IMR-90 (cell line): ENCODE results near the gene YAF2. TPM values are rescaled to one million over a fixed set of nuclear protein-coding genes. Genes with fewer than 3 reads are reported as not detected.

ENCODE experiments used
- ATAC-seq: fragments of 200-7000 bp; cut with Tn5 transposase; 2 replicates; pipeline ENCODE4 v1.9.1; 2020; ENCODE audit warnings: low read depth, mild to moderate bottlenecking, moderate library complexity
- BruUV-seq: library from RNA; stranded (reverse); fragments of 400-500 nt; replicated peaks from 2 replicates; lab custom pipeline; 2021; lab: Mats Ljungman, UMichigan
- CTCF ChIA-PET: fragments of 300-600 bp; formaldehyde crosslinking; extraction: SDS; loops from one replicate; lab custom pipeline; 2021; ENCODE audit warnings: antibody characterized with exemption; lab: Yijun Ruan, JAX
- POLR2A ChIA-PET: fragments of 300-600 bp; sonication (Branson Sonifier 250); formaldehyde crosslinking; loops from one replicate; lab custom pipeline; 2022; ENCODE audit warnings: antibody characterized with exemption; ENCODE audit not compliant: unreplicated experiment; lab: Charles Lee
- DNase-seq: peaks from one replicate; pipeline ENCODE4 v3.0.0; 2013
- H2AFZ ChIP-seq: replicated peaks from 2 replicates; pipeline ENCODE3; 2013; ENCODE audit warnings: low read length, mild to moderate bottlenecking; ENCODE audit not compliant: poor library complexity
- H2AK5ac ChIP-seq: 2 replicates; pipeline ENCODE4 v1.6.1; 2013; ENCODE audit warnings: low read depth, low read length, inconsistent platforms
- H2AK9ac ChIP-seq: replicated peaks from 2 replicates; pipeline ENCODE3; 2013; ENCODE audit warnings: mild to moderate bottlenecking, low read depth, low read length, moderate library complexity; ENCODE audit not compliant: poor library complexity
- H2BK120ac ChIP-seq: 2 replicates; pipeline ENCODE4 v1.6.1; 2013; ENCODE audit warnings: low read depth, low read length, inconsistent platforms
- H2BK15ac ChIP-seq: 3 replicates; pipeline ENCODE4 v1.6.1; 2013; ENCODE audit warnings: low read depth, low read length, inconsistent platforms
- H2BK20ac ChIP-seq: 2 replicates; pipeline ENCODE4 v1.6.1; 2013; ENCODE audit warnings: low read depth, mild to moderate bottlenecking, inconsistent platforms, low read length, moderate library complexity
- H2BK5ac ChIP-seq: 2 replicates; pipeline ENCODE4 v1.6.1; 2013; ENCODE audit warnings: mild to moderate bottlenecking, low read depth, low read length, inconsistent platforms; ENCODE audit not compliant: poor library complexity, severe bottlenecking
- H3K14ac ChIP-seq: replicated peaks from 2 replicates; pipeline ENCODE4 v1.6.1; 2013; ENCODE audit warnings: low read depth, low read length, inconsistent platforms
- H3K18ac ChIP-seq: 2 replicates; pipeline ENCODE4 v1.6.1; 2013; ENCODE audit warnings: low read depth, low read length, control low read depth
- H3K23ac ChIP-seq: 2 replicates; pipeline ENCODE4 v1.6.1; 2013; ENCODE audit warnings: low read depth, low read length, inconsistent platforms
- H3K27ac ChIP-seq: 2 replicates; pipeline ENCODE4 v1.5.1; 2013; ENCODE audit warnings: mild to moderate bottlenecking, control low read depth, low read length; ENCODE audit not compliant: insufficient read depth
- H3K27me3 ChIP-seq: 2 replicates; pipeline ENCODE4 v1.6.1; 2013; ENCODE audit warnings: low read length; ENCODE audit not compliant: control insufficient read depth, insufficient read depth
- H3K36me3 ChIP-seq: 2 replicates; pipeline ENCODE4 v1.6.1; 2013; ENCODE audit warnings: low read length, mixed read lengths; ENCODE audit not compliant: control insufficient read depth, insufficient read depth
- H3K4ac ChIP-seq: 2 replicates; pipeline ENCODE4 v1.6.1; 2013; ENCODE audit warnings: low read depth, low read length, inconsistent platforms
- H3K4me1 ChIP-seq: 2 replicates; pipeline ENCODE4 v1.6.1; 2013; ENCODE audit warnings: low read length, mixed read lengths; ENCODE audit not compliant: control insufficient read depth, insufficient read depth
- H3K4me2 ChIP-seq: 2 replicates; pipeline ENCODE4 v1.6.1; 2013; ENCODE audit warnings: low read depth, mild to moderate bottlenecking, control low read depth, low read length, moderate library complexity
- H3K4me3 ChIP-seq: 2 replicates; pipeline ENCODE4 v1.5.1; 2013; ENCODE audit warnings: low read depth, mild to moderate bottlenecking, control low read depth, low read length, moderate library complexity; ENCODE audit not compliant: insufficient read depth
- H3K56ac ChIP-seq: 2 replicates; pipeline ENCODE4 v1.6.1; 2013; ENCODE audit warnings: low read length, inconsistent platforms; ENCODE audit not compliant: insufficient read depth; ENCODE audit errors: extremely low read depth
- H3K79me1 ChIP-seq, 2 experiments: 2 replicates each; pipeline ENCODE4 v1.6.1; 2013; ENCODE audit warnings: low read length in 2 of 2, inconsistent platforms in 1 of 2, low read depth in 1 of 2
- H3K9ac ChIP-seq: 2 replicates; pipeline ENCODE4 v1.6.1; 2013; ENCODE audit warnings: low read depth, low read length, control low read depth
- H3K9me1 ChIP-seq: 2 replicates; pipeline ENCODE4 v1.6.1; 2013; ENCODE audit warnings: low read length, inconsistent platforms; ENCODE audit not compliant: insufficient read depth
- H3K9me3 ChIP-seq: 2 replicates; pipeline ENCODE4 v1.6.1; 2013; ENCODE audit warnings: low read length; ENCODE audit not compliant: control insufficient read depth, insufficient read depth
- H4K20me1 ChIP-seq: 2 replicates; pipeline ENCODE4 v1.6.1; 2013; ENCODE audit warnings: low read length, inconsistent platforms; ENCODE audit not compliant: insufficient read depth
- H4K5ac ChIP-seq: 2 replicates; pipeline ENCODE4 v1.6.1; 2013; ENCODE audit warnings: mild to moderate bottlenecking, low read depth, low read length, control low read depth
- H4K8ac ChIP-seq, 2 experiments: 2 replicates each; pipeline ENCODE4 v1.6.1; 2013; ENCODE audit warnings: low read depth in 2 of 2, low read length in 2 of 2, control low read depth in 1 of 2, inconsistent platforms in 1 of 2
- H4K91ac ChIP-seq: 2 replicates; pipeline ENCODE4 v1.6.1; 2013; ENCODE audit warnings: low read depth, low read length, inconsistent platforms; ENCODE audit not compliant: insufficient read depth
- CEBPB ChIP-seq: IDR thresholded peaks from 2 replicates; pipeline ENCODE4 v1.6.1; 2012; ENCODE audit warnings: low read depth, low read length, improper control_type of control experiment
- CHD1 ChIP-seq: IDR thresholded peaks from 2 replicates; pipeline ENCODE4 v1.6.1; 2012; ENCODE audit warnings: low read depth, low read length, improper control_type of control experiment
- ELK1 ChIP-seq: fragments of 150-350 bp; IDR thresholded peaks from 2 replicates; pipeline ENCODE4 v1.6.1; 2016; ENCODE audit warnings: low read depth, mild to moderate bottlenecking, low read length, moderate library complexity, borderline replicate concordance
- FOS ChIP-seq: fragments of 150-350 bp; IDR thresholded peaks from 2 replicates; pipeline ENCODE4 v1.6.1; 2016; ENCODE audit warnings: low read depth, low read length
- MAFK ChIP-seq: IDR thresholded peaks from 2 replicates; pipeline ENCODE4 v1.6.1; 2012; ENCODE audit warnings: low read depth, low read length, improper control_type of control experiment
- MAZ ChIP-seq: IDR thresholded peaks from 2 replicates; pipeline ENCODE4 v1.6.1; 2012; ENCODE audit warnings: low read depth, mild to moderate bottlenecking, low read length, improper control_type of control experiment, moderate library complexity, borderline replicate concordance
- MXI1 ChIP-seq: IDR thresholded peaks from 2 replicates; pipeline ENCODE4 v1.6.1; 2012; ENCODE audit warnings: low read depth, mild to moderate bottlenecking, low read length, moderate library complexity, borderline replicate concordance
- NFE2L2 ChIP-seq: fragments of 150-350 bp; IDR thresholded peaks from 2 replicates; pipeline ENCODE4 v1.6.1; 2016; ENCODE audit warnings: low read depth, mild to moderate bottlenecking, low read length
- POLR2A ChIP-seq: IDR thresholded peaks from 2 replicates; pipeline ENCODE4 v1.6.1; 2012; ENCODE audit warnings: mild to moderate bottlenecking, low read depth, low read length
- RAD21 ChIP-seq: IDR thresholded peaks from 2 replicates; pipeline ENCODE4 v1.6.1; 2012; ENCODE audit warnings: low read length, improper control_type of control experiment
- RFX5 ChIP-seq: IDR thresholded peaks from 2 replicates; pipeline ENCODE4 v1.8.0; 2012; ENCODE audit warnings: low read depth, mild to moderate bottlenecking, low read length, moderate library complexity
- SMC3 ChIP-seq: fragments of 150-350 bp; IDR thresholded peaks from 2 replicates; pipeline ENCODE4 v1.6.1; 2016; ENCODE audit warnings: low read depth, mild to moderate bottlenecking, antibody characterized with exemption, low read length, moderate library complexity
- WGBS, 2 experiments: methylation state at CpG; one replicate each; pipeline versions ENCODE4 v1.1.5 to v1.1.7; 2013; ENCODE audit warnings: missing lambda C conversion rate in 2 of 2; ENCODE audit not compliant: insufficient read length in 1 of 2; ENCODE audit errors: extremely low coverage in 2 of 2; 5-methylcytosine and 5-hydroxymethylcytosine counted together
- dilution Hi-C: fragments of 300-500 bp; cut with HindIII; formaldehyde crosslinking; loops from one replicate; pipeline ENCODE4 v1.14.3; 2018; ENCODE audit warnings: low sequenced_read_pairs; ENCODE audit not compliant: unreplicated experiment
- in situ Hi-C: fragments of 300-500 bp; cut with MboI; formaldehyde crosslinking; loops from 3 replicates; pipeline ENCODE4 v1.14.3; 2019; ENCODE audit warnings: low sequenced_read_pairs, inconsistent platforms, mixed read lengths
- intact Hi-C: fragments of 100-400 bp; cut with micrococcal nuclease; formaldehyde crosslinking; loops from 2 replicates; pipeline ENCODE4 v1.10.0; 2022
- polyA plus RNA-seq, 3 experiments: library from polyadenylated mRNA; depleted of rRNA; stranded (reverse); fragments of >200 nt; gene quantifications; 2 replicates each; pipeline ENCODE4 v1.2.3, GENCODE V29; 2012; ENCODE audit warnings: low replicate concordance in 1 of 3
- total RNA-seq: library from RNA; depleted of rRNA; stranded (reverse); fragments of >200 nt; gene quantifications from 2 replicates; pipeline ENCODE4 v1.2.3, GENCODE V29; 2012

The YAF2 gene
- total and polyA plus RNA-seq, 2 of the 4 experiments (the other 2 are of a cell fraction), result 7.9 to 14.2 TPM

GRCh38 chr12:42201063-42201462, 37.0 kb downstream of the YAF2 start:
- no peak overlapping the region for H2AK9ac ChIP-seq
- no peak overlapping the region for H2BK120ac ChIP-seq
- dilution Hi-C loops (no loop called here), intact Hi-C loops (no loop called here), in situ Hi-C loops (no loop called here)
- peak; percentile 42 for DNase-seq
- peak; percentile 44 for ATAC-seq
- H3K23ac ChIP-seq, result no peak overlapping the region
- no peaks in the 10 kb centered on the region for H3K27me3 ChIP-seq
- ChIA-PET POLR2A (no interaction called here), CTCF (no interaction called here)
- H4K5ac ChIP-seq, result no peak overlapping the region
- H2BK15ac ChIP-seq, result no peak overlapping the region
- H3K4me3 ChIP-seq, result no peak overlapping the region
- H3K14ac ChIP-seq, result no peak overlapping the region
- no peak overlapping the region for H4K91ac ChIP-seq
- BruUV-seq, result no TSS peak
- H2BK5ac ChIP-seq, result no peak overlapping the region
- no peak for TF ChIP-seq MXI1
- TF ChIP-seq CHD1, result no peak
- TF ChIP-seq FOS, result no peak
- TF ChIP-seq CEBPB, result no peak
- no peak for TF ChIP-seq MAFK
- TF ChIP-seq POLR2A, result no peak
- TF ChIP-seq SMC3, result no peak
- TF ChIP-seq MAZ, result no peak
- no peak for TF ChIP-seq ELK1
- no peak for TF ChIP-seq RFX5
- TF ChIP-seq RAD21, result no peak
- TF ChIP-seq NFE2L2, result no peak
- no peaks in the 10 kb centered on the region for H3K9me1 ChIP-seq
- no peak overlapping the region for H3K18ac ChIP-seq
- H3K4me1 ChIP-seq, result no peaks in the 10 kb centered on the region
- peaks cover 5% of the 10 kb centered on the region for H3K36me3 ChIP-seq
- no peak overlapping the region for H3K4me2 ChIP-seq
- H3K79me1 ChIP-seq, result peaks cover 2 to 16% of the 10 kb centered on the region in 2 experiments; a peak in 3 of 4 replicates
- no peak overlapping the region for H3K56ac ChIP-seq
- H2BK20ac ChIP-seq, result no peak overlapping the region
- H3K27ac ChIP-seq, result no peak overlapping the region
- H4K20me1 ChIP-seq, result no peaks in the 10 kb centered on the region
- no peak overlapping the region for H2AFZ ChIP-seq
- no peak overlapping the region for H3K9ac ChIP-seq
- no peak overlapping the region for H4K8ac ChIP-seq
- H2AK5ac ChIP-seq, result no peak overlapping the region
- WGBS, 2 experiments, result no CpG with 5 or more reads among the region's 2 CpGs
- H3K9me3 ChIP-seq, result no peaks in the 10 kb centered on the region
- H3K4ac ChIP-seq, result no peak overlapping the region
